ENCODE measurements around the gene WWC2. TPM values are rescaled to one million over a fixed set of nuclear protein-coding genes. Genes with fewer than 3 reads are reported as not detected.

WWC2 gene
- total and polyA plus RNA-seq, 5 donors from 2014 or later: 0.14 to 0.51 (median 0.27) TPM; not detected in 1

- DNase-seq (no peak), ATAC-seq (ENCODE audit: low read depth in 2 of 2) (no peak)
- Mint-ChIP-seq H3K27ac (no peak overlapping the region), H3K9me3 (no peaks in the 10 kb centered on the region), H3K4me3 (no peak overlapping the region), H3K36me3 (no peaks in the 10 kb centered on the region), H3K27me3 (peaks cover 14% of the 10 kb centered on the region), H3K4me1 (no peaks in the 10 kb centered on the region)
- Histone ChIP-seq H3K4me1 (ENCODE audit: control insufficient read depth, insufficient read depth, low read length, poor library complexity, severe bottlenecking) (no peaks in the 10 kb centered on the region), H3K27me3 (ENCODE audit: control insufficient read depth, insufficient read depth, low read length) (peaks cover 4% of the 10 kb centered on the region), H3K4me3 (ENCODE audit: low read depth, low read length) (no peak overlapping the region), H3K9me3 (ENCODE audit: control insufficient read depth in 2 of 2, low read length in 2 of 2) (no peaks in the 10 kb centered on the region), H3K27ac (ENCODE audit: insufficient read depth, low read length, poor library complexity, severe bottlenecking) (no peak overlapping the region), H3K36me3 (ENCODE audit: control insufficient read depth, insufficient read depth, low read length) (no peaks in the 10 kb centered on the region)
Observed at GRCh38 chr4:183256343-183256742, 157.3 kb downstream of the WWC2 start.

- no peak overlapping the region for H3K4me3 ChIP-seq (ENCODE audit: low read depth, low read length)
- Mint-ChIP-seq H3K4me1 (no peaks in the 10 kb centered on the region), H3K27me3 (peaks cover 15% of the 10 kb centered on the region), H3K4me3 (no peak overlapping the region), H3K36me3 (no peaks in the 10 kb centered on the region), H3K9me3 (no peaks in the 10 kb centered on the region), H3K27ac (peak overlapping the region in 1 of 3 donors; percentile 12)
- no peaks in the 10 kb centered on the region for H3K36me3 ChIP-seq (ENCODE audit: control insufficient read depth, insufficient read depth, low read length)
- no peaks in the 10 kb centered on the region for H3K4me1 ChIP-seq (ENCODE audit: control insufficient read depth, insufficient read depth, low read length, poor library complexity, severe bottlenecking)
- no peak for ATAC-seq (ENCODE audit: low read depth in 2 of 2)
- no peak overlapping the region for H3K27ac ChIP-seq (ENCODE audit: insufficient read depth, low read length, poor library complexity, severe bottlenecking)
- H3K27me3 ChIP-seq (ENCODE audit: control insufficient read depth, insufficient read depth, low read length): peaks cover 4% of the 10 kb centered on the region
- peak in 2 of 3 donors; percentile 13 to 41 for DNase-seq
- no peaks in the 10 kb centered on the region for H3K9me3 ChIP-seq (ENCODE audit: control insufficient read depth in 2 of 2, low read length in 2 of 2)
Observed at GRCh38 chr4:183256756-183257385, 157.8 kb downstream of the WWC2 start.

GRCh38 chr4:183257808-183258207, 158.8 kb downstream of the WWC2 start:
- H3K27ac ChIP-seq (ENCODE audit: insufficient read depth, low read length, poor library complexity, severe bottlenecking): no peak overlapping the region

GRCh38 chr4:183260491-183261151, 161.6 kb downstream of the WWC2 start:
- Mint-ChIP-seq H3K4me3 (no peak overlapping the region), H3K36me3 (no peaks in the 10 kb centered on the region), H3K4me1 (peaks cover 0 to 4% (median 1%) of the 10 kb centered on the region in 4 donors), H3K9me3 (no peaks in the 10 kb centered on the region), H3K27me3 (peaks cover 15% of the 10 kb centered on the region), H3K27ac (no peak overlapping the region)
- H3K4me3 ChIP-seq (ENCODE audit: low read depth, low read length): no peak overlapping the region
- H3K27me3 ChIP-seq (ENCODE audit: control insufficient read depth, insufficient read depth, low read length): peaks cover 4% of the 10 kb centered on the region
- no peak overlapping the region for H3K27ac ChIP-seq (ENCODE audit: insufficient read depth, low read length, poor library complexity, severe bottlenecking)
- H3K9me3 ChIP-seq (ENCODE audit: control insufficient read depth in 2 of 2, low read length in 2 of 2): no peaks in the 10 kb centered on the region
- no peak for ATAC-seq (ENCODE audit: low read depth in 2 of 2)
- H3K36me3 ChIP-seq (ENCODE audit: control insufficient read depth, insufficient read depth, low read length): no peaks in the 10 kb centered on the region
- no peak for DNase-seq
- no peaks in the 10 kb centered on the region for H3K4me1 ChIP-seq (ENCODE audit: control insufficient read depth, insufficient read depth, low read length, poor library complexity, severe bottlenecking)

More at GRCh38 chr4:183257808-183258207, 158.8 kb downstream of the WWC2 start:
- no peaks in the 10 kb centered on the region for H3K36me3 ChIP-seq (ENCODE audit: control insufficient read depth, insufficient read depth, low read length)
- Mint-ChIP-seq H3K36me3 (no peaks in the 10 kb centered on the region), H3K27me3 (peaks cover 19% of the 10 kb centered on the region), H3K4me3 (no peak overlapping the region), H3K4me1 (peaks cover 0 to 4% (median 1%) of the 10 kb centered on the region in 4 donors), H3K9me3 (no peaks in the 10 kb centered on the region), H3K27ac (no peak overlapping the region)
- H3K9me3 ChIP-seq (ENCODE audit: control insufficient read depth in 2 of 2, low read length in 2 of 2): no peaks in the 10 kb centered on the region
- DNase-seq (no peak), ATAC-seq (ENCODE audit: low read depth in 2 of 2) (no peak)
- H3K27me3 ChIP-seq (ENCODE audit: control insufficient read depth, insufficient read depth, low read length): peaks cover 4% of the 10 kb centered on the region
- H3K4me3 ChIP-seq (ENCODE audit: low read depth, low read length): no peak overlapping the region
- H3K4me1 ChIP-seq (ENCODE audit: control insufficient read depth, insufficient read depth, low read length, poor library complexity, severe bottlenecking): no peaks in the 10 kb centered on the region

- no peak overlapping the region for H3K27ac ChIP-seq (ENCODE audit: insufficient read depth, low read length, poor library complexity, severe bottlenecking)
- H3K4me3 Mint-ChIP-seq: no peak overlapping the region
Observed at GRCh38 chr4:183261953-183262775, 163.1 kb downstream of the WWC2 start.

GRCh38 chr4:183262776-183263100, 163.7 kb downstream of the WWC2 start:
- H3K4me3 ChIP-seq (ENCODE audit: low read depth, low read length): no peak overlapping the region
- H3K4me1 ChIP-seq (ENCODE audit: control insufficient read depth, insufficient read depth, low read length, poor library complexity, severe bottlenecking): no peaks in the 10 kb centered on the region
- no peak overlapping the region for H3K27ac ChIP-seq (ENCODE audit: insufficient read depth, low read length, poor library complexity, severe bottlenecking)
- H3K27ac Mint-ChIP-seq: peak overlapping the region in 1 of 3 donors; percentile 56
- no peaks in the 10 kb centered on the region for H3K36me3 ChIP-seq (ENCODE audit: control insufficient read depth, insufficient read depth, low read length)
- DNase-seq: no peak
- H3K4me1 Mint-ChIP-seq: peaks cover 0 to 4% (median 1%) of the 10 kb centered on the region in 4 donors
- peaks cover 4% of the 10 kb centered on the region for H3K27me3 ChIP-seq (ENCODE audit: control insufficient read depth, insufficient read depth, low read length)
- H3K9me3 Mint-ChIP-seq: no peaks in the 10 kb centered on the region
- H3K27me3 Mint-ChIP-seq: peaks cover 5% of the 10 kb centered on the region
- H3K4me3 Mint-ChIP-seq: no peak overlapping the region
- no peak for ATAC-seq (ENCODE audit: low read depth in 2 of 2)
- no peaks in the 10 kb centered on the region for H3K36me3 Mint-ChIP-seq
- no peaks in the 10 kb centered on the region for H3K9me3 ChIP-seq (ENCODE audit: control insufficient read depth in 2 of 2, low read length in 2 of 2)

More at GRCh38 chr4:183261953-183262775, 163.1 kb downstream of the WWC2 start:
- Mint-ChIP-seq H3K27ac (peak overlapping the region in 1 of 3 donors; percentile 56), H3K27me3 (peaks cover 7% of the 10 kb centered on the region), H3K9me3 (no peaks in the 10 kb centered on the region), H3K36me3 (no peaks in the 10 kb centered on the region), H3K4me1 (peaks cover 0 to 4% (median 1%) of the 10 kb centered on the region in 4 donors)
- Histone ChIP-seq H3K27me3 (ENCODE audit: control insufficient read depth, insufficient read depth, low read length) (peaks cover 4% of the 10 kb centered on the region), H3K9me3 (ENCODE audit: control insufficient read depth in 2 of 2, low read length in 2 of 2) (no peaks in the 10 kb centered on the region), H3K4me1 (ENCODE audit: control insufficient read depth, insufficient read depth, low read length, poor library complexity, severe bottlenecking) (no peaks in the 10 kb centered on the region), H3K36me3 (ENCODE audit: control insufficient read depth, insufficient read depth, low read length) (no peaks in the 10 kb centered on the region), H3K4me3 (ENCODE audit: low read depth, low read length) (no peak overlapping the region)
- DNase-seq (peak; percentile 26 to 67 (median 51)), ATAC-seq (ENCODE audit: low read depth in 2 of 2) (peak; percentile 76 to 80)

- no peak overlapping the region for H3K27ac ChIP-seq (ENCODE audit: insufficient read depth, low read length, poor library complexity, severe bottlenecking)
- Mint-ChIP-seq H3K9me3 (no peaks in the 10 kb centered on the region), H3K27me3 (peaks cover 5% of the 10 kb centered on the region), H3K4me1 (peaks cover 0 to 4% (median 1%) of the 10 kb centered on the region in 4 donors), H3K4me3 (no peak overlapping the region), H3K36me3 (no peaks in the 10 kb centered on the region), H3K27ac (no peak overlapping the region)
- peaks cover 4% of the 10 kb centered on the region for H3K27me3 ChIP-seq (ENCODE audit: control insufficient read depth, insufficient read depth, low read length)
- no peaks in the 10 kb centered on the region for H3K4me1 ChIP-seq (ENCODE audit: control insufficient read depth, insufficient read depth, low read length, poor library complexity, severe bottlenecking)
- no peaks in the 10 kb centered on the region for H3K9me3 ChIP-seq (ENCODE audit: control insufficient read depth in 2 of 2, low read length in 2 of 2)
- no peaks in the 10 kb centered on the region for H3K36me3 ChIP-seq (ENCODE audit: control insufficient read depth, insufficient read depth, low read length)
- ATAC-seq (ENCODE audit: low read depth in 2 of 2): no peak
- H3K4me3 ChIP-seq (ENCODE audit: low read depth, low read length): no peak overlapping the region
- no peak for DNase-seq
Observed at GRCh38 chr4:183263787-183264386, 164.8 kb downstream of the WWC2 start.
